A549 (cell line): ENCODE measurements around the gene REELD1. TPM values are rescaled to one million over a fixed set of nuclear protein-coding genes. Genes with fewer than 3 reads are reported as not detected.

Source experiments
- ATAC-seq, 2 experiments: fragments of 200-7000 bp in 1 of 2; fragments of >200 bp in 1 of 2; cut with Nextera tagmentation in 1 of 2; cut with Tn5 transposase in 1 of 2; 3 replicates each; pipeline versions ENCODE4 v1.8.0 to v1.9.1; 2018 to 2020; ENCODE audit warnings: mild to moderate bottlenecking in 1 of 2, moderate library complexity in 1 of 2
- CTCF ChIA-PET: fragments of 300-600 bp; sonication (Branson Sonifier 250); formaldehyde crosslinking; extraction: SDS; loops from one replicate; lab custom pipeline; 2021; ENCODE audit warnings: antibody characterized with exemption, inconsistent platforms; lab: Yijun Ruan, JAX
- POLR2A ChIA-PET: fragments of 350-600 bp; formaldehyde crosslinking; extraction: SDS; loops from one replicate; lab custom pipeline; 2021; ENCODE audit warnings: antibody characterized with exemption, inconsistent platforms; lab: Yijun Ruan, JAX
- DNase-seq, 2 experiments: peaks; one replicate each; pipeline versions ENCODE4 v3.0.0 to v3.0.0-alpha.2; 2011 to 2016; ENCODE audit warnings: low read depth in 1 of 2, low spot score in 1 of 2
- FAIRE-seq: peaks from 2 replicates; lab custom pipeline; 2011; peaks lifted over from hg19 to GRCh38; lab: Jason Lieb, UNC
- H3K27ac ChIP-seq, 2 experiments: fragments of >200 bp; sonication (Bioruptor Twin); formaldehyde crosslinking; 3 replicates each; pipeline ENCODE4 v1.5.1; 2016 to 2017
- H3K4me1 ChIP-seq: fragments of >200 bp; sonication (Bioruptor Twin); formaldehyde crosslinking; 3 replicates; pipeline ENCODE4 v1.6.1; 2016
- H3K4me2 ChIP-seq: fragments of >200 bp; sonication (Bioruptor Twin); formaldehyde crosslinking; 3 replicates; pipeline ENCODE4 v1.6.1; 2016
- H3K4me3 ChIP-seq: fragments of >200 bp; sonication (Bioruptor Twin); formaldehyde crosslinking; 3 replicates; pipeline ENCODE4 v1.5.1; 2016
- H3K9me3 ChIP-seq: fragments of >200 bp; sonication (Bioruptor Twin); formaldehyde crosslinking; 3 replicates; pipeline ENCODE4 v1.6.1; 2016
- CBX2 ChIP-seq: fragments of 200-600 bp; sonication (generic); IDR thresholded peaks from 2 replicates; pipeline ENCODE4 v1.6.1; 2016; ENCODE audit warnings: low read depth, mild to moderate bottlenecking, borderline replicate concordance
- CEBPB ChIP-seq, 2 experiments: fragments of >200 bp in 1 of 2; sonication (Bioruptor Twin) in 1 of 2; formaldehyde crosslinking in 1 of 2; IDR thresholded peaks; 2 replicates each; pipeline ENCODE4 v1.6.1; 2012 to 2016
- CHD4 ChIP-seq: fragments of 200-600 bp; sonication (generic); IDR thresholded peaks from 2 replicates; pipeline ENCODE4 v1.6.1; 2016; ENCODE audit warnings: antibody characterized with exemption, mild to moderate bottlenecking, borderline replicate concordance
- EHF ChIP-seq: fragments of 250-450 bp; sonication (Bioruptor Pico); IDR thresholded peaks from 2 replicates; pipeline ENCODE4 v1.5.0; 2020; ENCODE audit warnings: mild to moderate bottlenecking
- ELK1 ChIP-seq: fragments of 150-350 bp; IDR thresholded peaks from 2 replicates; pipeline ENCODE4 v1.6.1; 2014; ENCODE audit warnings: low read depth, mild to moderate bottlenecking, low read length
- EP300 ChIP-seq, 2 experiments: fragments of >200 bp; sonication (Bioruptor Twin); formaldehyde crosslinking; IDR thresholded peaks; 2 replicates in 1 of 2; 3 replicates in 1 of 2; pipeline ENCODE4 v1.6.1; 2016 to 2017
- FOSL2 ChIP-seq, 2 experiments: fragments of 450-650 bp in 1 of 2; fragments of >200 bp in 1 of 2; sonication (Bioruptor Twin) in 1 of 2; formaldehyde crosslinking; IDR thresholded peaks; 2 replicates each; pipeline versions ENCODE4 v1.5.0 to v1.6.1; 2016 to 2020; ENCODE audit warnings: mild to moderate bottlenecking in 1 of 2, moderate library complexity in 1 of 2
- GATA3 ChIP-seq: IDR thresholded peaks from 2 replicates; pipeline ENCODE4 v1.6.1; 2012; ENCODE audit warnings: borderline replicate concordance
- HEYL ChIP-seq: fragments of 250-450 bp; sonication (Bioruptor Pico); IDR thresholded peaks from 2 replicates; pipeline ENCODE4 v1.8.0; 2021; ENCODE audit warnings: mild to moderate bottlenecking, moderate library complexity
- JUNB ChIP-seq: fragments of >200 bp; sonication (Bioruptor Twin); formaldehyde crosslinking; IDR thresholded peaks from 2 replicates; pipeline ENCODE4 v1.6.1; 2016
- KDM5A ChIP-seq: fragments of 200-600 bp; sonication (generic); IDR thresholded peaks from 2 replicates; pipeline ENCODE4 v1.6.1; 2016; ENCODE audit warnings: antibody characterized with exemption, mild to moderate bottlenecking
- NFE2L2 ChIP-seq: fragments of 150-350 bp; conservative IDR thresholded peaks from 2 replicates; pipeline ENCODE4 v1.6.1; 2014; ENCODE audit warnings: low read length
- NR3C1 ChIP-seq: fragments of >200 bp; sonication (Bioruptor Twin); formaldehyde crosslinking; IDR thresholded peaks from 3 replicates; pipeline ENCODE4 v1.6.1; 2017
- PBX3 ChIP-seq: IDR thresholded peaks from 2 replicates; pipeline ENCODE4 v1.6.1; 2012
- RAD21 ChIP-seq, 2 experiments: fragments of >200 bp in 1 of 2; sonication (Bioruptor Twin) in 1 of 2; formaldehyde crosslinking in 1 of 2; IDR thresholded peaks in 1 of 2; conservative IDR thresholded peaks in 1 of 2; 2 replicates in 1 of 2; 3 replicates in 1 of 2; pipeline ENCODE4 v1.6.1; 2012 to 2018; ENCODE audit warnings: inconsistent platforms in 1 of 2
- TFCP2L1 ChIP-seq: fragments of 250-450 bp; sonication (Bioruptor Pico); IDR thresholded peaks from 2 replicates; pipeline ENCODE4 v1.5.0; 2021; ENCODE audit warnings: mild to moderate bottlenecking
- USF2 ChIP-seq: fragments of 450-650 bp; IDR thresholded peaks from 2 replicates; pipeline ENCODE4 v1.6.1; 2014; ENCODE audit warnings: antibody characterized with exemption
- ZC3H11A ChIP-seq: fragments of 450-650 bp; IDR thresholded peaks from 2 replicates; pipeline ENCODE4 v1.6.1; 2014; ENCODE audit warnings: antibody characterized with exemption, mild to moderate bottlenecking
- ZFP36 ChIP-seq: fragments of 450-650 bp; IDR thresholded peaks from 2 replicates; pipeline ENCODE4 v1.6.1; 2014; ENCODE audit warnings: borderline replicate concordance; ENCODE audit not compliant: partially characterized antibody
- ZSCAN20 ChIP-seq: fragments of 250-450 bp; sonication (Bioruptor Pico); IDR thresholded peaks from 2 replicates; pipeline ENCODE4 v1.8.0; 2022; ENCODE audit warnings: mild to moderate bottlenecking, moderate library complexity
- WGBS: methylation state at CpG from one replicate; pipeline ENCODE4 v1.1.6; 2017; ENCODE audit errors: missing lambda C conversion rate; 5-methylcytosine and 5-hydroxymethylcytosine counted together
- polyA plus RNA-seq, 4 experiments: library from polyadenylated mRNA; depleted of rRNA in 3 of 4; stranded (reverse); fragments of >200 nt; fragmentation: RNase III in 1 of 4; extraction: RNeasy Plus Mini Kit Qiagen cat#74134 plus additional on column Dnase treatment in 1 of 4; gene quantifications; 2 replicates in 3 of 4; 3 replicates in 1 of 4; pipeline ENCODE4 v1.2.3, GENCODE V29; 2011 to 2017
- TF ChIP-seq, protein P1 (sequence below): fragments of 250-450 bp; sonication (Bioruptor Pico); IDR thresholded peaks from 2 replicates; pipeline ENCODE4 v1.5.0; 2020; ENCODE audit warnings: low read depth, mild to moderate bottlenecking, moderate library complexity

REELD1 gene
- polyA plus RNA-seq, 2 of the 4 experiments (the other 2 are of a cell fraction), result 0.04 TPM; not detected in 1

DNA sequence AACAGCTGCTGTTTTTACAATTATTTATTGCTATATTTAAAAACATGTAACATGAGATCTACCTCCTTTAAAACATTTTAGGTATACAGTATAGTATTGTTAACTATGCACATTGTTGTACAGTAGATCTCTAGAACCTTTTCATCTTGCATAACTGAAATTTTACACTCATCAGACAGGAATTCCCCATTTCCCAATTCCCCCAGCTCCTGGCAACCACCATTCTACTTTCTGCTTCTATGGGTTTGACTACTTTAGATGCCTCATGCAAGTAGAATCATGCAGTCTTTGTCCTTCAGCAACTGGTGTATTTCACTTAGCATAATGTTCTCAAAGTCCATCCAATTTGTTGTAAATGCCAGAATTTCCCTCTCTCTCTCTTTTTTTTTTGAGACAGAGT, 48.5 kb upstream of the REELD1 start:
- Histone ChIP-seq H3K4me3 (no peak overlapping the region), H3K4me1 (no peaks in the 10 kb centered on the region), H3K9me3 (0 out of 3 replicates have a peak, but pooled peaks cover 3% of the 10 kb centered on the region), H3K4me2 (no peak overlapping the region), H3K27ac (no peak overlapping the region)
- ChIA-PET CTCF (no interaction called here), POLR2A (no interaction called here)
- FAIRE-seq (no peak), DNase-seq (peak in 1 of 2 experiments; percentile 3), ATAC-seq (no peak)
- peak; percentile 19 to 23; a peak in 2 of 4 replicates for TF ChIP-seq CEBPB (IDR thresholded peaks at IDR 0.05)
- TF ChIP-seq, protein P1, sequence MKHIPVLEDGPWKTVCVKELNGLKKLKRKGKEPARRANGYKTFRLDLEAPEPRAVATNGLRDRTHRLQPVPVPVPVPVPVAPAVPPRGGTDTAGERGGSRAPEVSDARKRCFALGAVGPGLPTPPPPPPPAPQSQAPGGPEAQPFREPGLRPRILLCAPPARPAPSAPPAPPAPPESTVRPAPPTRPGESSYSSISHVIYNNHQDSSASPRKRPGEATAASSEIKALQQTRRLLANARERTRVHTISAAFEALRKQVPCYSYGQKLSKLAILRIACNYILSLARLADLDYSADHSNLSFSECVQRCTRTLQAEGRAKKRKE, result no peak
- TF ChIP-seq EP300 (IDR thresholded peaks at IDR 0.05), result no peak
- TF ChIP-seq HEYL (CRISPR knock-in tag), result no peak

DNA sequence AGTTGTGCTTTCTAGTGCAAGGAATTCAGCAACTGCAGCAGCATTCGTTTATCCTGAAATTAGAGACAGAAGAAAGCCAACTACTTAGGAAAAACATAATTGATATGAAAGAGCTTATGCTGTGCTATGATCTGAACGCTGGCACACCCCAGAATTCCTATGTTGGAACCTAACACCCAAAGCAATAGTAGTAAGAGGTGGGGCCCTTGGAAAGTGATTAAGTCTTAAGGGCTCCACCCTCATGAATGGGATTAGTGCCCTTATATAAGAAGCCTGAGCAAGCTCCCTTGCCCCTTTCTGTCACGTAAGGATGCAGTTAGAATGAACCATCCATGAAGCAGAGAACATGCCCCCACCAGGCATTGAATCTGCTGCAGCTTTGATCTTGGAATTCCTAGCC, 44.2 kb upstream of the REELD1 start:
- POLR2A ChIA-PET, result no interaction called here
- no peak for TF ChIP-seq ELK1
- TF ChIP-seq ZSCAN20 (CRISPR knock-in tag), result no peak
- no peak for TF ChIP-seq KDM5A
- no peak for TF ChIP-seq RAD21 (conservative IDR thresholded peaks at IDR 0.05 in 1 of 2, IDR thresholded peaks at IDR 0.05 in 1 of 2)
- TF ChIP-seq USF2, result no peak
- no peak for TF ChIP-seq NFE2L2
- no peak for TF ChIP-seq NR3C1
- no peak for TF ChIP-seq EHF (CRISPR knock-in tag)
- no peak for TF ChIP-seq CHD4
- TF ChIP-seq CBX2, result no peak
- TF ChIP-seq, protein P1, result no peak
- TF ChIP-seq PBX3, result no peak
- TF ChIP-seq CEBPB (IDR thresholded peaks at IDR 0.05), result no peak
- TF ChIP-seq GATA3, result no peak
- TF ChIP-seq ZFP36, result no peak
- no peak for TF ChIP-seq FOSL2 (IDR thresholded peaks at IDR 0.05)
- TF ChIP-seq FOSL2 (CRISPR knock-in tag; IDR thresholded peaks at IDR 0.05), result no peak
- TF ChIP-seq ZC3H11A, result no peak
- TF ChIP-seq JUNB, result no peak
- no peak for TF ChIP-seq TFCP2L1 (CRISPR knock-in tag)
- Histone ChIP-seq H3K4me3 (no peak overlapping the region), H3K27ac (no peak overlapping the region), H3K9me3 (no peaks in the 10 kb centered on the region), H3K4me2 (no peak overlapping the region), H3K4me1 (no peaks in the 10 kb centered on the region; the same call in 2 of the 3 replicates)
- CTCF ChIA-PET, result no interaction called here
- ATAC-seq, result no peak
- no peak for FAIRE-seq
- DNase-seq, result no peak
- WGBS, result 46% methylated on average over 3 of the region's 3 CpGs
